GM12878 (cell line): ENCODE results near the gene ADAP1. TPM values are rescaled to one million over a fixed set of nuclear protein-coding genes. Genes with fewer than 3 reads are reported as not detected.

Source experiments
- ATAC-seq: fragments of 200-7000 bp; cut with Tn5 transposase; 3 replicates; pipeline ENCODE4 v1.9.1; 2020; ENCODE audit warnings: mild to moderate bottlenecking, moderate library complexity
- BruUV-seq: library from RNA; stranded (reverse); fragments of 400-500 nt; replicated peaks from 2 replicates; lab custom pipeline; 2021; lab: Mats Ljungman, UMichigan
- CTCF ChIA-PET: fragments of 300-600 bp; sonication (Branson Sonifier 250); formaldehyde crosslinking; extraction: SDS; loops from one replicate; lab custom pipeline; 2021; ENCODE audit warnings: inconsistent platforms; lab: Yijun Ruan, JAX
- POLR2A ChIA-PET: fragments of 350-600 bp; formaldehyde crosslinking; extraction: SDS; loops from one replicate; lab custom pipeline; 2021; ENCODE audit warnings: inconsistent platforms; lab: Charles Lee
- RAD21 ChIA-PET: fragments of 300-600 bp; sonication (Branson Sonifier 250); formaldehyde crosslinking; loops from one replicate; lab custom pipeline; 2023; ENCODE audit warnings: antibody characterized with exemption; ENCODE audit not compliant: unreplicated experiment; lab: Charles Lee
- SMC1A ChIA-PET: fragments of 300-600 bp; sonication (Branson Sonifier 250); formaldehyde crosslinking; loops from one replicate; lab custom pipeline; 2023; ENCODE audit not compliant: unreplicated experiment, uncharacterized antibody; lab: Charles Lee
- DNase-seq: peaks from one replicate; pipeline ENCODE4 v3.0.0-alpha.2; 2011; ENCODE audit warnings: low read depth, low spot score
- FAIRE-seq: peaks from 3 replicates; lab custom pipeline; 2011; peaks lifted over from hg19 to GRCh38; lab: Jason Lieb, UNC
- H2AFZ ChIP-seq: 2 replicates; pipeline ENCODE4 v1.6.0; 2011; ENCODE audit warnings: low read depth, low read length, control low read depth; ENCODE audit not compliant: control insufficient read depth
- H3K27ac ChIP-seq: 2 replicates; pipeline ENCODE4 v1.5.1; 2011; ENCODE audit warnings: control low read depth; ENCODE audit not compliant: control insufficient read depth, insufficient read depth
- H3K27me3 ChIP-seq, 2 experiments: replicated peaks in 1 of 2; 2 replicates each; pipeline versions ENCODE4 v1.6.0 to v1.6.1; 2011; ENCODE audit warnings: low read length in 1 of 2; ENCODE audit not compliant: control insufficient read depth in 2 of 2, insufficient read depth in 2 of 2
- H3K36me3 ChIP-seq, 2 experiments: 2 replicates each; pipeline ENCODE4 v1.5.1; 2011; ENCODE audit warnings: low read length in 1 of 2; ENCODE audit not compliant: control insufficient read depth in 2 of 2, insufficient read depth in 2 of 2
- H3K4me1 ChIP-seq: 2 replicates; pipeline ENCODE4 v1.6.1; 2011; ENCODE audit warnings: mild to moderate bottlenecking, low read length, moderate library complexity, mixed read lengths; ENCODE audit not compliant: control insufficient read depth, insufficient read depth
- H3K4me2 ChIP-seq: 2 replicates; pipeline ENCODE4 v1.6.0; 2011; ENCODE audit warnings: control low read depth; ENCODE audit not compliant: control insufficient read depth, insufficient read depth
- H3K4me3 ChIP-seq: fragments of 200-600 bp; sonication (generic); 2 replicates; pipeline ENCODE4 v1.5.1; 2016
- H3K79me2 ChIP-seq: 2 replicates; pipeline ENCODE4 v1.6.0; 2011; ENCODE audit warnings: low read length; ENCODE audit not compliant: control insufficient read depth, insufficient read depth
- H3K9ac ChIP-seq: 2 replicates; pipeline ENCODE4 v1.8.0; 2011; ENCODE audit warnings: low read length, control low read depth, mixed read lengths; ENCODE audit not compliant: control insufficient read depth, insufficient read depth
- H3K9me3 ChIP-seq: replicated peaks from 3 replicates; pipeline ENCODE4 v1.5.1; 2011; ENCODE audit warnings: mild to moderate bottlenecking, low read length; ENCODE audit not compliant: control insufficient read depth, insufficient read depth
- H4K20me1 ChIP-seq: 2 replicates; pipeline ENCODE4 v1.6.0; 2011; ENCODE audit not compliant: control insufficient read depth, insufficient read depth
- CBFB ChIP-seq: IDR thresholded peaks from 2 replicates; pipeline ENCODE4 v1.6.1; 2016; ENCODE audit warnings: antibody characterized with exemption, low read depth
- DPF2 ChIP-seq: fragments of 450-650 bp; IDR thresholded peaks from 2 replicates; pipeline ENCODE4 v1.6.1; 2017; ENCODE audit warnings: mild to moderate bottlenecking
- EP300 ChIP-seq, 2 experiments: fragments of 150-350 bp in 1 of 2; IDR thresholded peaks; 2 replicates each; pipeline ENCODE4 v1.6.1; 2011 to 2012; ENCODE audit warnings: low read depth in 2 of 2, low read length in 2 of 2, borderline replicate concordance in 1 of 2, improper control_type of control experiment in 1 of 2, inconsistent platforms in 1 of 2; ENCODE audit not compliant: control insufficient read depth in 1 of 2
- JUNB ChIP-seq: IDR thresholded peaks from 2 replicates; pipeline ENCODE4 v1.6.1; 2016; ENCODE audit warnings: antibody characterized with exemption, mild to moderate bottlenecking
- NBN ChIP-seq: fragments of 450-650 bp; IDR thresholded peaks from 2 replicates; pipeline ENCODE4 v1.6.1; 2016
- NFYB ChIP-seq: IDR thresholded peaks from 2 replicates; pipeline ENCODE4 v1.6.1; 2011; ENCODE audit warnings: low read depth, mild to moderate bottlenecking, low read length, improper control_type of control experiment, moderate library complexity; ENCODE audit not compliant: insufficient read depth
- RCOR1 ChIP-seq: conservative IDR thresholded peaks from 2 replicates; pipeline ENCODE4 v1.6.1; 2012; ENCODE audit warnings: low read depth, low read length, improper control_type of control experiment
- TCF12 ChIP-seq: IDR thresholded peaks from 2 replicates; pipeline ENCODE4 v1.6.1; 2011; ENCODE audit warnings: low read depth, mild to moderate bottlenecking, low read length
- ZNF24 ChIP-seq: fragments of 450-650 bp; IDR thresholded peaks from 2 replicates; pipeline ENCODE4 v1.6.1; 2017; ENCODE audit warnings: antibody characterized with exemption, mild to moderate bottlenecking
- ZSCAN29 ChIP-seq: fragments of 450-650 bp; IDR thresholded peaks from 2 replicates; pipeline ENCODE4 v1.6.1; 2017; ENCODE audit warnings: mild to moderate bottlenecking, moderate library complexity
- WGBS: methylation state at CpG from one replicate; pipeline ENCODE4 v1.1.6; 2016; ENCODE audit warnings: low lambda C conversion rate; ENCODE audit not compliant: insufficient replicate concordance, insufficient coverage; ENCODE audit errors: missing lambda C conversion rate; 5-methylcytosine and 5-hydroxymethylcytosine counted together
- in situ Hi-C: fragments of 300-500 bp; cut with MboI; formaldehyde crosslinking; loops from 9 replicates; pipeline ENCODE4 v1.14.3; 2018; ENCODE audit warnings: mixed read lengths
- intact Hi-C: fragments of 100-400 bp; cut with micrococcal nuclease; formaldehyde crosslinking; loops from one replicate; pipeline ENCODE4 v1.14.2; 2022; ENCODE audit not compliant: unreplicated experiment
- polyA plus RNA-seq, 11 experiments: library from polyadenylated mRNA; depleted of rRNA in 4 of 11; unstranded in 6 of 11; stranded (reverse) in 5 of 11; fragments of >200 nt; fragmentation: Nextera tagmentation in 4 of 11; fragmentation: Illumina TruSeq in 1 of 11; extraction: Ambion mirVana in 4 of 11; extraction: Trizol in 1 of 11; gene quantifications; 1 replicate in 1 of 11; 2 replicates in 10 of 11; pipeline versions ENCODE4 v1.2.1 to v1.2.3, GENCODE V29; 2011 to 2016; ENCODE audit warnings: inconsistent platforms in 2 of 11, missing spikeins in 2 of 11, low read depth in 1 of 11
- total RNA-seq, 4 experiments: library from RNA; depleted of rRNA in 3 of 4; stranded (reverse); fragments of >200 nt in 3 of 4; fragmentation: Illumina TruSeq in 1 of 4; extraction: Trizol in 1 of 4; gene quantifications; 2 replicates each; pipeline versions ENCODE4 v1.2.1 to v1.2.3, GENCODE V29; 2013 to 2021
- TF ChIP-seq, protein P1 (sequence below): fragments of 450-650 bp; IDR thresholded peaks from 2 replicates; pipeline ENCODE4 v1.6.1; 2016; ENCODE audit warnings: mild to moderate bottlenecking, moderate library complexity, borderline replicate concordance
- TF ChIP-seq, protein P2 (sequence below): IDR thresholded peaks from 2 replicates; pipeline ENCODE4 v1.6.1; 2012; ENCODE audit warnings: low read length, inconsistent platforms

ADAP1 gene
- total and polyA plus RNA-seq, 10 of the 15 experiments (the other 5 are each of a cell fraction or from before 2014, with no cell fraction given), result 0.22 to 44.2 (median 22.0) TPM; not detected in 1

DNA sequence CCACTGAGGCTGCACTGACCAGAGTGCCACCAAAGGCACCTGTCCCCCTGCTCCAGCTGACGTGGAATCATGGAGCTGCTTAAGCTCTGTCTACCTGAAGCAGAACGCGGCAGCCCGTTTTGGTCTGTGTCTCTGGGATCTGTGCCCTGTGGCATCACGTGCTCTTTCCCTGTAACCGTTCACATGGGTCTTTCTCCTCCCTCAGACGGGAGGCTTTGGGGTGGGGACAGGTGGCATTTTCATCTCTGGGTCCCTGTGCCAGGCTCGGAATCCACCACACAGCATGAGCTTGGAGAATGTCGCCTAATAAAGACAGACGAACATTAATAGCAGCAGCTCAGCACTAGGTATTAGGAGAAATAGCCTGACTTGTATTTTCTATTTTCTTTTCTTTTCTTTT, 1.6 kb upstream of the ADAP1 start:
- no peak overlapping the region for H3K4me2 ChIP-seq
- H3K4me3 ChIP-seq, result no peak overlapping the region
- H4K20me1 ChIP-seq, result no peaks in the 10 kb centered on the region
- DNase-seq, result no peak
- H3K4me1 ChIP-seq, result peaks cover 17% of the 10 kb centered on the region
- in situ Hi-C loops, result no loop called here
- peaks cover 26% of the 10 kb centered on the region for H3K79me2 ChIP-seq
- TF ChIP-seq JUNB (no peak), ZSCAN29 (no peak), EP300 (IDR thresholded peaks at IDR 0.05; ENCODE audit: borderline replicate concordance in 1 of 2, control insufficient read depth in 1 of 2, low read depth in 2 of 2, low read length in 2 of 2) (no peak), CBFB (no peak), TCF12 (no peak), NBN (no peak), NFYB (no peak), DPF2 (no peak), ZNF24 (no peak), RCOR1 (no peak)
- TF ChIP-seq, protein P1, sequence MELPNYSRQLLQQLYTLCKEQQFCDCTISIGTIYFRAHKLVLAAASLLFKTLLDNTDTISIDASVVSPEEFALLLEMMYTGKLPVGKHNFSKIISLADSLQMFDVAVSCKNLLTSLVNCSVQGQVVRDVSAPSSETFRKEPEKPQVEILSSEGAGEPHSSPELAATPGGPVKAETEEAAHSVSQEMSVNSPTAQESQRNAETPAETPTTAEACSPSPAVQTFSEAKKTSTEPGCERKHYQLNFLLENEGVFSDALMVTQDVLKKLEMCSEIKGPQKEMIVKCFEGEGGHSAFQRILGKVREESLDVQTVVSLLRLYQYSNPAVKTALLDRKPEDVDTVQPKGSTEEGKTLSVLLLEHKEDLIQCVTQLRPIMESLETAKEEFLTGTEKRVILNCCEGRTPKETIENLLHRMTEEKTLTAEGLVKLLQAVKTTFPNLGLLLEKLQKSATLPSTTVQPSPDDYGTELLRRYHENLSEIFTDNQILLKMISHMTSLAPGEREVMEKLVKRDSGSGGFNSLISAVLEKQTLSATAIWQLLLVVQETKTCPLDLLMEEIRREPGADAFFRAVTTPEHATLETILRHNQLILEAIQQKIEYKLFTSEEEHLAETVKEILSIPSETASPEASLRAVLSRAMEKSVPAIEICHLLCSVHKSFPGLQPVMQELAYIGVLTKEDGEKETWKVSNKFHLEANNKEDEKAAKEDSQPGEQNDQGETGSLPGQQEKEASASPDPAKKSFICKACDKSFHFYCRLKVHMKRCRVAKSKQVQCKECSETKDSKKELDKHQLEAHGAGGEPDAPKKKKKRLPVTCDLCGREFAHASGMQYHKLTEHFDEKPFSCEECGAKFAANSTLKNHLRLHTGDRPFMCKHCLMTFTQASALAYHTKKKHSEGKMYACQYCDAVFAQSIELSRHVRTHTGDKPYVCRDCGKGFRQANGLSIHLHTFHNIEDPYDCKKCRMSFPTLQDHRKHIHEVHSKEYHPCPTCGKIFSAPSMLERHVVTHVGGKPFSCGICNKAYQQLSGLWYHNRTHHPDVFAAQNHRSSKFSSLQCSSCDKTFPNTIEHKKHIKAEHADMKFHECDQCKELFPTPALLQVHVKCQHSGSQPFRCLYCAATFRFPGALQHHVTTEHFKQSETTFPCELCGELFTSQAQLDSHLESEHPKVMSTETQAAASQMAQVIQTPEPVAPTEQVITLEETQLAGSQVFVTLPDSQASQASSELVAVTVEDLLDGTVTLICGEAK, result no peak
- TF ChIP-seq, protein P2, sequence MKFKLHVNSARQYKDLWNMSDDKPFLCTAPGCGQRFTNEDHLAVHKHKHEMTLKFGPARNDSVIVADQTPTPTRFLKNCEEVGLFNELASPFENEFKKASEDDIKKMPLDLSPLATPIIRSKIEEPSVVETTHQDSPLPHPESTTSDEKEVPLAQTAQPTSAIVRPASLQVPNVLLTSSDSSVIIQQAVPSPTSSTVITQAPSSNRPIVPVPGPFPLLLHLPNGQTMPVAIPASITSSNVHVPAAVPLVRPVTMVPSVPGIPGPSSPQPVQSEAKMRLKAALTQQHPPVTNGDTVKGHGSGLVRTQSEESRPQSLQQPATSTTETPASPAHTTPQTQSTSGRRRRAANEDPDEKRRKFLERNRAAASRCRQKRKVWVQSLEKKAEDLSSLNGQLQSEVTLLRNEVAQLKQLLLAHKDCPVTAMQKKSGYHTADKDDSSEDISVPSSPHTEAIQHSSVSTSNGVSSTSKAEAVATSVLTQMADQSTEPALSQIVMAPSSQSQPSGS, result no peak
- TF ChIP-seq, all 136 proteins: peak for 0
- RAD21 ChIA-PET, result interaction anchor here (0.7 to 1.7 kb wide), 2 partner anchors 46 to 227 kb away, joined by 4 to 5 read pairs; no protein-coding TSS in a partner anchor
- Histone ChIP-seq H3K27me3 (no peaks in the 10 kb centered on the region), H3K27ac (no peak overlapping the region), H2AFZ (no peak overlapping the region), H3K9ac (no peak overlapping the region), H3K9me3 (no peaks in the 10 kb centered on the region), H3K36me3 (no peaks in the 10 kb centered on the region; a peak in 1 of 4 replicates)
- no TSS peak for BruUV-seq
- ATAC-seq (no peak), FAIRE-seq (no peak)
- WGBS, result 74% methylated on average over 10 of the region's 10 CpGs
- CTCF ChIA-PET, result interaction anchor here (0.8 to 4.8 kb wide), 6 partner anchors 33 to 221 kb away, joined by 3 to 31 read pairs (median 4); no protein-coding TSS in a partner anchor
- SMC1A ChIA-PET, result interaction anchor here (1.0 to 2.6 kb wide), 4 partner anchors 17 to 48 kb away, joined by 3 to 9 read pairs (median 7); no protein-coding TSS in a partner anchor
- intact Hi-C loops, result loop anchor here (10.0 kb wide), 1 partner anchor 171 kb away; no protein-coding TSS in a partner anchor
- POLR2A ChIA-PET, result interaction anchor here (0.7 kb wide), 1 partner anchor 45 kb away, joined by 3 read pairs; no protein-coding TSS in a partner anchor
